ENCODE results near the gene ANKRD63. TPM values are rescaled to one million over a fixed set of nuclear protein-coding genes. Genes with fewer than 3 reads are reported as not detected.

Gene ANKRD63
- total and polyA plus RNA-seq, 2 of the 13 experiments (the other 11 are each of a cell fraction or from before 2014, with no cell fraction given): not detected

- TF ChIP-seq ZNF879 (CRISPR knock-in tag; IDR thresholded peaks at IDR 0.05) (no peak), CBFB (CRISPR knock-in tag; IDR thresholded peaks at IDR 0.05) (0 out of 2 replicates have a peak, but pooled peaks have one; percentile 35), GATAD1 (CRISPR knock-in tag; IDR thresholded peaks at IDR 0.05) (peak; percentile 44; the same call in 1 of the 2 replicates), ZNF337 (CRISPR knock-in tag; IDR thresholded peaks at IDR 0.05; ENCODE audit: borderline replicate concordance, low read depth) (no peak), SNAI1 (CRISPR knock-in tag; IDR thresholded peaks at IDR 0.05; ENCODE audit: borderline replicate concordance) (no peak), TOPORS (CRISPR knock-in tag; IDR thresholded peaks at IDR 0.05) (no peak), PITX1 (CRISPR knock-in tag; IDR thresholded peaks at IDR 0.05) (no peak), ZNF3 (CRISPR knock-in tag; IDR thresholded peaks at IDR 0.05) (no peak), GMEB2 (CRISPR knock-in tag; IDR thresholded peaks at IDR 0.05; ENCODE audit: low read depth) (0 out of 2 replicates have a peak, but pooled peaks have one; percentile 50), NRL (CRISPR knock-in tag; IDR thresholded peaks at IDR 0.05; ENCODE audit: borderline replicate concordance) (no peak; the same call in 1 of the 2 replicates), SMC3 (IDR thresholded peaks at IDR 0.05; ENCODE audit: low read length) (no peak), IKZF1 (IDR thresholded peaks at IDR 0.05) (no peak), ZFP37 (CRISPR knock-in tag; IDR thresholded peaks at IDR 0.05; ENCODE audit: borderline replicate concordance) (0 out of 2 replicates have a peak, but pooled peaks have one; percentile 70), ZNF557 (CRISPR knock-in tag; IDR thresholded peaks at IDR 0.05) (no peak), IRF1 (CRISPR knock-in tag; IDR thresholded peaks at IDR 0.05; ENCODE audit: low read depth) (no peak), SMAD9 (CRISPR knock-in tag; IDR thresholded peaks at IDR 0.05) (no peak), EP300 (IDR thresholded peaks at IDR 0.05; ENCODE audit: low read depth in 2 of 2, low read length in 2 of 2) (no peak), EP300 (CRISPR knock-in tag; IDR thresholded peaks at IDR 0.05; ENCODE audit: borderline replicate concordance) (no peak), ZNF12 (CRISPR knock-in tag; IDR thresholded peaks at IDR 0.05) (no peak), CBX5 (CRISPR knock-in tag; IDR thresholded peaks at IDR 0.05; ENCODE audit: borderline replicate concordance) (no peak), HDAC6 (IDR thresholded peaks at IDR 0.05; ENCODE audit: low read depth, low read length) (no peak), FOSL2 (CRISPR knock-in tag; IDR thresholded peaks at IDR 0.05) (no peak), FOXC1 (CRISPR knock-in tag; IDR thresholded peaks at IDR 0.05; ENCODE audit: borderline replicate concordance) (no peak; the same call in 1 of the 2 replicates), CBX2 (IDR thresholded peaks at IDR 0.05; ENCODE audit: low read depth, low read length) (no peak), CBX2 (CRISPR knock-in tag; IDR thresholded peaks at IDR 0.05; ENCODE audit: low read depth) (no peak), SRF (IDR thresholded peaks at IDR 0.05; ENCODE audit: low read depth, low read length) (no peak), HNF4A (CRISPR knock-in tag; IDR thresholded peaks at IDR 0.05) (no peak), ZNF549 (CRISPR knock-in tag; IDR thresholded peaks at IDR 0.05) (no peak), ZNF577 (CRISPR knock-in tag; IDR thresholded peaks at IDR 0.05; ENCODE audit: borderline replicate concordance, low read depth) (no peak), ZNF891 (CRISPR knock-in tag; IDR thresholded peaks at IDR 0.05) (no peak), RFX1 (IDR thresholded peaks at IDR 0.05) (no peak), ZNF367 (CRISPR knock-in tag; IDR thresholded peaks at IDR 0.05; ENCODE audit: borderline replicate concordance) (no peak), ZNF230 (CRISPR knock-in tag; IDR thresholded peaks at IDR 0.05) (no peak)
These were observed 40.5 kb upstream of the ANKRD63 start, which contains the start of gene INAFM2 (continued) for GRCh38 chr15:40323239-40323952.
